ENCODE results near the gene POLE4. TPM values are rescaled to one million over a fixed set of nuclear protein-coding genes. Genes with fewer than 3 reads are reported as not detected.

Gene POLE4
- total RNA-seq, 1 donor, result 23.5 TPM

GRCh38 chr2:74954500-74954874, 4.0 kb upstream of the POLE4 start:
- TF ChIP-seq CTCF (IDR thresholded peaks at IDR 0.05; ENCODE audit: extremely low read depth, low read depth, low read length), result no peak
- DNase-seq (ENCODE audit: insufficient read length, low spot score, missing footprints), result no peak
- H4K20me1 ChIP-seq (ENCODE audit: insufficient read depth, low read length), result no peaks in the 10 kb centered on the region
- H3K36me3 ChIP-seq (ENCODE audit: insufficient read depth, low read length), result no peaks in the 10 kb centered on the region
- no peaks in the 10 kb centered on the region for H3K27me3 ChIP-seq (ENCODE audit: insufficient read depth, low read length)
- H3K4me3 ChIP-seq (ENCODE audit: insufficient read depth, low read length), result no peak overlapping the region
- no peak overlapping the region for H2AFZ ChIP-seq (ENCODE audit: low read length)
- no peak overlapping the region for H3K27ac ChIP-seq (ENCODE audit: low read depth, low read length)
- no peaks in the 10 kb centered on the region for H3K9me3 ChIP-seq (ENCODE audit: low read depth, low read length)
- no peaks in the 10 kb centered on the region for H3K79me2 ChIP-seq (ENCODE audit: insufficient read depth, low read length)
- H3K4me2 ChIP-seq (ENCODE audit: insufficient read depth, low read length), result no peak overlapping the region
- peaks cover 9% of the 10 kb centered on the region for H3K4me1 ChIP-seq (ENCODE audit: insufficient read depth, low read length)

DNA sequence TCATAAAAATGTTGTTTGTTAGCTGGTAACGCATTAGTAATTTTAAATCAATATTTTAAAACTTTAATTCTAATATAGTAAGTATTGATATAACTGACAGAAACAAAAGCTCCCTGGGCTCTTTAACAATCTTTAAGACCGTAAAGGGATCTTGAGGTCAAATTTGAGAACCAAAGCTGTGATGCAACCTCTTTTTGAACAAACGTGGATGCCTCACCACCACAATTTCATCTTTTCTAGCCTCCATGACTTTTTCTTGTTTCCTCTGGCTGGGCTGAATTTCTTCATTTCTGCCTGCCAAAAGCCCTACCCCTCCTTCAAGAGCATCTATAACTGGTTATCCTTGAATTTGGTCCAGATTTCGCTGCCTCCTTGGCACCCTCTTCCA, 563 bp upstream of the POLE4 start:
- H3K9me3 ChIP-seq (ENCODE audit: low read depth, low read length), result no peaks in the 10 kb centered on the region
- peak overlapping the region; percentile 83 for H3K4me3 ChIP-seq (ENCODE audit: insufficient read depth, low read length)
- no peaks in the 10 kb centered on the region for H3K27me3 ChIP-seq (ENCODE audit: insufficient read depth, low read length)
- H2AFZ ChIP-seq (ENCODE audit: low read length), result peak overlapping the region; percentile 94
- H3K79me2 ChIP-seq (ENCODE audit: insufficient read depth, low read length), result no peaks in the 10 kb centered on the region
- peak overlapping the region; percentile 80 for H3K4me2 ChIP-seq (ENCODE audit: insufficient read depth, low read length)
- no peak for TF ChIP-seq CTCF (IDR thresholded peaks at IDR 0.05; ENCODE audit: extremely low read depth, low read depth, low read length)
- H3K27ac ChIP-seq (ENCODE audit: low read depth, low read length), result peak overlapping the region; percentile 82
- DNase-seq (ENCODE audit: insufficient read length, low spot score, missing footprints), result no peak
- peaks cover 9% of the 10 kb centered on the region for H3K4me1 ChIP-seq (ENCODE audit: insufficient read depth, low read length)
- no peaks in the 10 kb centered on the region for H3K36me3 ChIP-seq (ENCODE audit: insufficient read depth, low read length)
- H4K20me1 ChIP-seq (ENCODE audit: insufficient read depth, low read length), result no peaks in the 10 kb centered on the region

- Histone ChIP-seq H3K27ac (ENCODE audit: low read depth, low read length) (no peak overlapping the region), H3K27me3 (ENCODE audit: insufficient read depth, low read length) (no peaks in the 10 kb centered on the region), H2AFZ (ENCODE audit: low read length) (peak overlapping the region; percentile 94), H3K4me3 (ENCODE audit: insufficient read depth, low read length) (peak overlapping the region; percentile 83), H3K36me3 (ENCODE audit: insufficient read depth, low read length) (no peaks in the 10 kb centered on the region), H3K79me2 (ENCODE audit: insufficient read depth, low read length) (no peaks in the 10 kb centered on the region), H3K9me3 (ENCODE audit: low read depth, low read length) (no peaks in the 10 kb centered on the region), H4K20me1 (ENCODE audit: insufficient read depth, low read length) (no peaks in the 10 kb centered on the region), H3K4me1 (ENCODE audit: insufficient read depth, low read length) (peaks cover 9% of the 10 kb centered on the region), H3K4me2 (ENCODE audit: insufficient read depth, low read length) (peak overlapping the region; percentile 80)
- no peak for TF ChIP-seq CTCF (IDR thresholded peaks at IDR 0.05; ENCODE audit: extremely low read depth, low read depth, low read length)
- DNase-seq (ENCODE audit: insufficient read length, low spot score, missing footprints), result no peak
Measured at GRCh38 chr2:74959106-74959751, 786 bp downstream of the POLE4 start.

- Histone ChIP-seq H3K27me3 (ENCODE audit: insufficient read depth, low read length) (no peaks in the 10 kb centered on the region), H2AFZ (ENCODE audit: low read length) (no peak overlapping the region), H4K20me1 (ENCODE audit: insufficient read depth, low read length) (no peaks in the 10 kb centered on the region), H3K27ac (ENCODE audit: low read depth, low read length) (no peak overlapping the region), H3K4me3 (ENCODE audit: insufficient read depth, low read length) (no peak overlapping the region), H3K9me3 (ENCODE audit: low read depth, low read length) (no peaks in the 10 kb centered on the region), H3K4me2 (ENCODE audit: insufficient read depth, low read length) (no peak overlapping the region), H3K79me2 (ENCODE audit: insufficient read depth, low read length) (no peaks in the 10 kb centered on the region), H3K36me3 (ENCODE audit: insufficient read depth, low read length) (peaks cover 6% of the 10 kb centered on the region), H3K4me1 (ENCODE audit: insufficient read depth, low read length) (no peaks in the 10 kb centered on the region)
- no peak for TF ChIP-seq CTCF (IDR thresholded peaks at IDR 0.05; ENCODE audit: extremely low read depth, low read depth, low read length)
- no peak for DNase-seq (ENCODE audit: insufficient read length, low spot score, missing footprints)
Measured at GRCh38 chr2:74966887-74967286, 8.4 kb downstream of the POLE4 start.

Measured in osteoblast (primary cell).